ENCODE measurements around the gene FAF1.

The FAF1 gene

DNA sequence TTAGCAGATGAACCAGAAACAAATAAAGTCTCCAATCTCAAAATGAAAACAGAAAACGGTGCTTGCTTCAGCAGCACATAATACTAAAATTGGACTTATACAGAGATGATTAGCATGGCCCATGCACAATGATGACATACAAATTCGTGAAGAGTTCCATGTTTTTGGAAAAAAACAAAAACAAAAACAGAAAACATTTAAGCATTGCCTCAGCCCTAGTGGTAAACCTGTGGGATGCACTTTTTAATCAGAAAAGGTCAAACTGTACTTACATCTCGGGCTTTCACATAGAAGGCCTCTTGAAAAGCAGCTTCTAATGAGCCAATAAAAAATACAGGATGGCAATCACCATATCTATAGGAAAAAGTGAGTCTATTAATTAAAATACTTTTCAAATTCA is 377.7 kb downstream of the FAF1 start:
- Histone ChIP-seq H3K27ac (ENCODE audit: low read length) (no peak overlapping the region), H3K4me3 (ENCODE audit: low read depth in 1 of 2, low read length in 2 of 2) (no peak overlapping the region), H3K36me3 (ENCODE audit: control insufficient read depth in 1 of 2, insufficient read depth in 2 of 2, low read length in 2 of 2) (peaks cover 15 to 16% of the 10 kb centered on the region in 2 donors)

DNA sequence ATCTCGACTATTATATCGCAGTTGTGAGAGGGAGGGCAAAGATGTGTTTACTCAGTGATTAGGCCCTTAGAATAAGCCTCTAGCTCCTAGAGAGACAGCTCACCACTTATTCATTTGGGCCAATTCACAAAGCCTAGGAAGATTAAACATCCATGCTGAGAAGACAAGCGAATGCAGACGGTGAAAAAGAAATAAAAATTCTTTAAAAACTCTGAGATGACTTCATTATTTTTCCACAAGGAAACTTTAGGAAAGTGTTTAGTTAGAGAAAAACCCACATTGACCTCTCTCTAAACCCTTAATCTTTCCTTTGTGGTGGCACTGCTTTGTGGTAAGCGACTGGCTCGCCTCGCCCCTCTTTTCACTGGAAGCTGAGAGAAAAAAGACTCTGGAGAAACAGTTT is 390.0 kb downstream of the FAF1 start:
- H3K27ac ChIP-seq (ENCODE audit: low read length): no peak overlapping the region
- no peak overlapping the region for H3K4me3 ChIP-seq (ENCODE audit: low read depth in 1 of 2, low read length in 2 of 2)
- no peaks in the 10 kb centered on the region for H3K9me3 ChIP-seq (ENCODE audit: control insufficient read depth in 1 of 2, low read length in 2 of 2)
- H3K4me1 ChIP-seq (ENCODE audit: control insufficient read depth in 1 of 2, insufficient read depth in 2 of 2, low read length in 2 of 2): no peaks in the 10 kb centered on the region
- no peaks in the 10 kb centered on the region for H3K27me3 ChIP-seq (ENCODE audit: low read depth, low read length)
- peaks cover 9 to 19% of the 10 kb centered on the region in 2 donors for H3K36me3 ChIP-seq (ENCODE audit: control insufficient read depth in 1 of 2, insufficient read depth in 2 of 2, low read length in 2 of 2)

More for the DNA sequence above, 377.7 kb downstream of the FAF1 start:
- no peaks in the 10 kb centered on the region for H3K27me3 ChIP-seq (ENCODE audit: low read depth, low read length)
- H3K9me3 ChIP-seq (ENCODE audit: control insufficient read depth in 1 of 2, low read length in 2 of 2): no peaks in the 10 kb centered on the region
- no peaks in the 10 kb centered on the region for H3K4me1 ChIP-seq (ENCODE audit: control insufficient read depth in 1 of 2, insufficient read depth in 2 of 2, low read length in 2 of 2)

DNA sequence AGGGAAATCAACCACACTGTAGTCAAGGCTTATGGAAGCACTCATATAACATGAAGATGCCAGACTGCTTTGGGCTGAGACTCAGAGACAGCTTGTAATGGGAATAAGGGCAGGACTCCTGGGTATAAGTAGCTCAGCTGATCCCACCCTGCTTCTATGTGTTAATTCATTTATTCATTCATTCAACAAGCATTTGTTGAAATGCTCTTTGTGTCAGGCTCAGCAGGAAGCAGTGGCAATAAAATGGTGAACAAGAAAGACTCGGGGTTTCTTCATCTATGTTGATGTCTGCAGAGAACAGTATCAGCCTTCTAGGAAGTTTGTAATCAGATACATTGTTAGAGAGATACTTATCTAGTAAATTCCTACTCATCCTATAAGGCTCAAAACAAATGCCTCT is 391.3 kb downstream of the FAF1 start:
- Histone ChIP-seq H3K9me3 (ENCODE audit: control insufficient read depth in 1 of 2, low read length in 2 of 2) (no peaks in the 10 kb centered on the region), H3K27ac (ENCODE audit: low read length) (no peak overlapping the region), H3K36me3 (ENCODE audit: control insufficient read depth in 1 of 2, insufficient read depth in 2 of 2, low read length in 2 of 2) (peaks cover 9 to 25% of the 10 kb centered on the region in 2 donors), H3K27me3 (ENCODE audit: low read depth, low read length) (no peaks in the 10 kb centered on the region), H3K4me1 (ENCODE audit: control insufficient read depth in 1 of 2, insufficient read depth in 2 of 2, low read length in 2 of 2) (no peaks in the 10 kb centered on the region), H3K4me3 (ENCODE audit: low read depth in 1 of 2, low read length in 2 of 2) (no peak overlapping the region)

DNA sequence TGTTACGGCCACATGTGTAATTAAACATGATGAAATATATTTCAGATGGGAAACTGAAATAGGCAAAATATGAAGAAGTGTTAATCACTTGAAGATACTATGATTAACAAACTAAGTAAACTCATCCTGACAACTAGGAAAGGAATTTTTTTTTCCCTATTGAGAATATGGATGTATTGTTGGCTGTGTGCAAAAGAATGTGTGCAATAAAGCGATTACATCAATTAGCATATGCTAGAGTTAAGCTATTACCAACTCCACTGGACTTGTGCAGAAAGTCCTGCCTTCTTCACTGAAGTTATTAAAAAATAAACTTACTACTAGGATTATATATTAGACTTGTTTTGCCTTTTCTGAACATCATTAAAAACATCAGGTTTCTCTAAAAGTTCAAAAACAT is 393.7 kb downstream of the FAF1 start:
- Histone ChIP-seq H3K36me3 (ENCODE audit: control insufficient read depth in 1 of 2, insufficient read depth in 2 of 2, low read length in 2 of 2) (peaks cover 12 to 25% of the 10 kb centered on the region in 2 donors), H3K4me3 (ENCODE audit: low read depth in 1 of 2, low read length in 2 of 2) (no peak overlapping the region), H3K4me1 (ENCODE audit: control insufficient read depth in 1 of 2, insufficient read depth in 2 of 2, low read length in 2 of 2) (no peaks in the 10 kb centered on the region), H3K9me3 (ENCODE audit: control insufficient read depth in 1 of 2, low read length in 2 of 2) (no peaks in the 10 kb centered on the region), H3K27ac (ENCODE audit: low read length) (no peak overlapping the region), H3K27me3 (ENCODE audit: low read depth, low read length) (no peaks in the 10 kb centered on the region)

DNA sequence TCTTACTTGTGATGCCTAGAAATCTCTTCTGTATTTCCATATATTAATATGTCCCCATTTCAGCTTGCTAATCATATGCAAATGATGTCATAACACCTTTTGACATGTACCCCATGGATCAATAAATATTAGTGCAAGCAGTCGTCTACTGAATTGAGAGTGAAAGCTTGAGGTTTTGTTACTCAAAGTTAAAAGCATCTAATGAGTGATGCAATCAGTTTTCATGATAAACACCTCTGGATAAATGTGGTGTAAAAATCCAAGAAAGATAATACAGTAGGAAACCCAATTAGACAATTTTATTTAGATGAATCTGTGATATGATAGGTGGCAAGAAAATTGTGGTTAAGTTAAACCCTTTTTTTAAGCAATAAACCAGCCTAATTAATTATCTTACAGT is 395.6 kb downstream of the FAF1 start:
- H3K36me3 ChIP-seq (ENCODE audit: control insufficient read depth in 1 of 2, insufficient read depth in 2 of 2, low read length in 2 of 2): peaks cover 20 to 31% of the 10 kb centered on the region in 2 donors
- H3K27me3 ChIP-seq (ENCODE audit: low read depth, low read length): no peaks in the 10 kb centered on the region
- no peaks in the 10 kb centered on the region for H3K4me1 ChIP-seq (ENCODE audit: control insufficient read depth in 1 of 2, insufficient read depth in 2 of 2, low read length in 2 of 2)
- no peaks in the 10 kb centered on the region for H3K9me3 ChIP-seq (ENCODE audit: control insufficient read depth in 1 of 2, low read length in 2 of 2)
- no peak overlapping the region for H3K27ac ChIP-seq (ENCODE audit: low read length)
- H3K4me3 ChIP-seq (ENCODE audit: low read depth in 1 of 2, low read length in 2 of 2): no peak overlapping the region

DNA sequence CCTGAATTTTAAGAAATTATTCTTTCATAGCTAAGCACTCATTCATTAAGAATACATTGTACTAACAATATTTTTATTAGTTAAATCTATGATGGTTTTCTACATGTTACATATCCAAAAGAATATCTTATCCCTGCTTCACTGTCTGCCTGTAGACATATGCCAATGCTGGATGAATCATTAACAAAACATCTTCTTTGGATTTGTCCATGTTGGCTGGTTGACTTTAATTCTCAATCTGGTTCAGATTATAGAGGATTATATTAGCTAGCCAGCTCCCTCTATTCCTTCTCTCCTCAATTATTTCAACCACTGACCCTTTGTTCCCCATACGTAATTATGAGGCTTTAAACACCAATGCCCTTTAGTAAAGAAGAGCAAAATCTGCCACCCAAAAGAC is 398.0 kb downstream of the FAF1 start:
- Histone ChIP-seq H3K27ac (ENCODE audit: low read length) (no peak overlapping the region), H3K4me3 (ENCODE audit: low read depth in 1 of 2, low read length in 2 of 2) (no peak overlapping the region), H3K27me3 (ENCODE audit: low read depth, low read length) (no peaks in the 10 kb centered on the region), H3K36me3 (ENCODE audit: control insufficient read depth in 1 of 2, insufficient read depth in 2 of 2, low read length in 2 of 2) (peaks cover 20 to 31% of the 10 kb centered on the region in 2 donors), H3K9me3 (ENCODE audit: control insufficient read depth in 1 of 2, low read length in 2 of 2) (no peaks in the 10 kb centered on the region), H3K4me1 (ENCODE audit: control insufficient read depth in 1 of 2, insufficient read depth in 2 of 2, low read length in 2 of 2) (no peaks in the 10 kb centered on the region)

DNA sequence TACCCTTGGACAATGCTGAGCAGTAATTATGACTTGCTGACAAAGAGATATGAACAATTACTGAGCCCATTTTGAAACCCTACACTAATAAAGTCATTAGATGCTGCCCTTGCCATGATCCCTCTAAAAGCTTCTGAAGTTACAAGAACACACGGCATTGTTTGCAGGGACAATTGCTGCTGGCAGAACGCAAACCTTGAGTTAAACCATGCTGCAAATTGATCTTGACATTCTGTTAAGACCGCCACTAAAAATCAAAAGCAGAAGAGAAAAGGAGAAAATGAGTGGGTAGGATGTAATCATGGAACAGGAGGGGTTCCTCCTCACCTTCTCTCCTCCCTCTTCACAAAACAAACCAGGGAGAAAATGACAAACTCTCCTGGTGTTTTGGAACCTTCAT is 400.6 kb downstream of the FAF1 start:
- Histone ChIP-seq H3K4me1 (ENCODE audit: control insufficient read depth in 1 of 2, insufficient read depth in 2 of 2, low read length in 2 of 2) (no peaks in the 10 kb centered on the region), H3K27ac (ENCODE audit: low read length) (no peak overlapping the region), H3K9me3 (ENCODE audit: control insufficient read depth in 1 of 2, low read length in 2 of 2) (no peaks in the 10 kb centered on the region), H3K36me3 (ENCODE audit: control insufficient read depth in 1 of 2, insufficient read depth in 2 of 2, low read length in 2 of 2) (peaks cover 9 to 11% of the 10 kb centered on the region in 2 donors), H3K4me3 (ENCODE audit: low read depth in 1 of 2, low read length in 2 of 2) (no peak overlapping the region), H3K27me3 (ENCODE audit: low read depth, low read length) (no peaks in the 10 kb centered on the region)

DNA sequence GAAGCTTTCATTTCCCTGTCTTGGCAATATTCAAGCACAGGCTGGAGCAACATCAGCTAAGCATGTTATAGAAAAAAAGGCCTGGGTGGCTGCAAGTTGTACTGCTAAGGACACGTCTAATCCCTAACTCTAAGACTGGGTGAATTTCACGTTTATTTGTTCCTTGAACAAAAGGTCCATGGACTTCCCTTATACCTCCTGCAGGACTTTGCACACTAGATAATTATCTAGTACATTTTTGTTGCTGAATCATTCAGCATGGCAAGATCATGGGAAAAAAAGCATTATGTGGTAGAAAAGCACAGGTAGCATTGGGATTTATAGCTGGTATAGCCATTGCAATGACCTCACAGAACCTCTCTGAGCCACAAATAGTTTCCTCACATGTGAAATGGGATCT is 406.1 kb downstream of the FAF1 start:
- no peaks in the 10 kb centered on the region for H3K9me3 ChIP-seq (ENCODE audit: control insufficient read depth in 1 of 2, low read length in 2 of 2)
- H3K4me1 ChIP-seq (ENCODE audit: control insufficient read depth in 1 of 2, insufficient read depth in 2 of 2, low read length in 2 of 2): no peaks in the 10 kb centered on the region
- H3K4me3 ChIP-seq (ENCODE audit: low read depth in 1 of 2, low read length in 2 of 2): no peak overlapping the region
- no peaks in the 10 kb centered on the region for H3K27me3 ChIP-seq (ENCODE audit: low read depth, low read length)
- H3K27ac ChIP-seq (ENCODE audit: low read length): no peak overlapping the region
- H3K36me3 ChIP-seq (ENCODE audit: control insufficient read depth in 1 of 2, insufficient read depth in 2 of 2, low read length in 2 of 2): no peaks in the 10 kb centered on the region

DNA sequence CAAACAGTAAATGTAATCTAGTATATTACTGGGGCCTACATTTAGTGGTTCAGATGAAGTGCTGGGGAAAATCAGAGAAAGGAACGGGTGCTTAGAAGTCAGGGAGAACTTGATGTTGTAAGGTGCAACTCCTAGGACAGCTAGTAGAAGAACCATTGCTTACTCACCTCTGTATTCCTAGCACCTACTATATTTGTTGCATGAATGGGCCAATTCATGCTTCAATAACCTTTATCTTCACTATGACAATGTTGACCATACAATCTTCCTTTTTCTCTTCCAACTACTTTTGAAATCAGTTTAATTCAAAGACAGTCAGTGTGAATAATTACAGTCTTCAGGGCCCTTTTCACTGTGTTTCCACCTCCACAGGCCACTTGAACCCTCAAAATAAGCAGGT is 411.8 kb downstream of the FAF1 start:
- Histone ChIP-seq H3K4me3 (ENCODE audit: low read depth in 1 of 2, low read length in 2 of 2) (no peak overlapping the region), H3K4me1 (ENCODE audit: control insufficient read depth in 1 of 2, insufficient read depth in 2 of 2, low read length in 2 of 2) (no peaks in the 10 kb centered on the region), H3K9me3 (ENCODE audit: control insufficient read depth in 1 of 2, low read length in 2 of 2) (no peaks in the 10 kb centered on the region), H3K27ac (ENCODE audit: low read length) (no peak overlapping the region), H3K36me3 (ENCODE audit: control insufficient read depth in 1 of 2, insufficient read depth in 2 of 2, low read length in 2 of 2) (no peaks in the 10 kb centered on the region), H3K27me3 (ENCODE audit: low read depth, low read length) (no peaks in the 10 kb centered on the region)

DNA sequence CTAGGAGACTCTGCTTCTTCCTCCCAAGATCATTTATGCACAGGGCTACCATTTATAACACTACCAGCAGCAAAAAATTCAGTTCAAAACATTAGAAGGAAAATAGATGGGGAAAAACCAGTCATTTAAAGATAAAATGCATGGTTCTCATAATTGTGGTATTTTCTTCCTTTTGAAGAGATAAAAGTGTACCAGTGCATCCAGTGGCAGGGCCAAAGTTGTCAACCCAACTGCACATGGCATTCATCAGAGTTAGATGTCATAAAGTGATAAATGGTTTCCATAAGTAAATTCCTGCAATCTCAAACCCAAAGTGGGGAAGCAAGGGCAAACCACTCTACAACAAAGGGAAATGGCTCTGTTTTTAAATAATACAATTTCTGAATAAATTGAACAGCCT is 417.7 kb downstream of the FAF1 start:
- no peaks in the 10 kb centered on the region for H3K4me1 ChIP-seq (ENCODE audit: control insufficient read depth in 1 of 2, insufficient read depth in 2 of 2, low read length in 2 of 2)
- no peak overlapping the region for H3K27ac ChIP-seq (ENCODE audit: low read length)
- H3K9me3 ChIP-seq (ENCODE audit: control insufficient read depth in 1 of 2, low read length in 2 of 2): no peaks in the 10 kb centered on the region
- H3K4me3 ChIP-seq (ENCODE audit: low read depth in 1 of 2, low read length in 2 of 2): no peak overlapping the region
- H3K36me3 ChIP-seq (ENCODE audit: control insufficient read depth in 1 of 2, insufficient read depth in 2 of 2, low read length in 2 of 2): no peaks in the 10 kb centered on the region
- no peaks in the 10 kb centered on the region for H3K27me3 ChIP-seq (ENCODE audit: low read depth, low read length)

DNA sequence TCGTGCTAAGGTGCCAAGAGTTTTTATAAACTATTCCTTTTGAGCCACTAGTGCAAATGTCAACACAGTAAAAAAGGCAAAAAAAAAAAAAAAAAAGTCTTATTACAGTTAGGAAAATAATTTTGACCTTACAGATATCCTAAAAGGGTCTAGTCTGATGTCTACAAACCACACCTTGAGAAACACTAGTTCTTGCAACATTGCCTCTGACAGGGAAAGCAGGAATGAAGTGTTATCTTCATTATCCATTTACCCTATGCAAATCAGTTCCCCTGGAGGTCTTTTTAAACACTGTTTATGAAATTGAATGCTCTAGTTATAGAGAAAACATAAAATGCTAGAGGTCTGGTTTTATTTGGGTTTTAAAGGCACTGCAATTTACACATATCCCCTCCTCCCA is 421.6 kb downstream of the FAF1 start:
- Histone ChIP-seq H3K27ac (ENCODE audit: low read length) (no peak overlapping the region), H3K36me3 (ENCODE audit: control insufficient read depth in 1 of 2, insufficient read depth in 2 of 2, low read length in 2 of 2) (no peaks in the 10 kb centered on the region), H3K4me1 (ENCODE audit: control insufficient read depth in 1 of 2, insufficient read depth in 2 of 2, low read length in 2 of 2) (no peaks in the 10 kb centered on the region), H3K4me3 (ENCODE audit: low read depth in 1 of 2, low read length in 2 of 2) (no peak overlapping the region), H3K9me3 (ENCODE audit: control insufficient read depth in 1 of 2, low read length in 2 of 2) (no peaks in the 10 kb centered on the region), H3K27me3 (ENCODE audit: low read depth, low read length) (no peaks in the 10 kb centered on the region)

DNA sequence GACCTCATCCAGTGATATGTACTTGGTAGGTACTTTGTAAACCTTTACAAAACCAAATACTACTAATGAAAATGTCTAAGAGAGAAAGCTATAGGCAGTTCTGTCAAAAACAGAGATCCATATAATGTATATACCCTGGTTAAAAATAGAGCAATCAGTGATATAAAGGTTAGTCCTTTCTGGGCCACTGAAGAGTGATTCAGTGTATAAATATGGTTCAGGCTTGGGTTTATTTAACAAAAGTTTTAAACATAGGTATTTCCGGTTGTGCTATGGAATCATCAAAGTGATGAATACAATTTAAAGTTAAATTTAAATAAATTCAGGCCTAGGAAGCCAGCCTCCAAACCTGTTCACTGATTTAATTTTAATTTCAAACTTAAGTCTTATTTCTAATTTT is 428.5 kb downstream of the FAF1 start:
- Histone ChIP-seq H3K4me1 (ENCODE audit: control insufficient read depth in 1 of 2, insufficient read depth in 2 of 2, low read length in 2 of 2) (no peaks in the 10 kb centered on the region), H3K36me3 (ENCODE audit: control insufficient read depth in 1 of 2, insufficient read depth in 2 of 2, low read length in 2 of 2) (no peaks in the 10 kb centered on the region)

More for the DNA sequence above, 428.5 kb downstream of the FAF1 start:
- no peak overlapping the region for H3K27ac ChIP-seq (ENCODE audit: low read length)
- no peaks in the 10 kb centered on the region for H3K27me3 ChIP-seq (ENCODE audit: low read depth, low read length)
- H3K9me3 ChIP-seq (ENCODE audit: control insufficient read depth in 1 of 2, low read length in 2 of 2): no peaks in the 10 kb centered on the region
- no peak overlapping the region for H3K4me3 ChIP-seq (ENCODE audit: low read depth in 1 of 2, low read length in 2 of 2)
